HG03460 (cell line): ENCODE data around the gene MOB3B.
A peak's percentile ranks its signal among the peaks of the same experiment; 100 is the strongest.

ENCODE experiments used
- ATAC-seq: cut with Tn5 transposase; IDR thresholded peaks from one replicate; pipeline ENCODE4 v1.9.1; 2021; ENCODE audit not compliant: unreplicated experiment

Gene MOB3B

DNA sequence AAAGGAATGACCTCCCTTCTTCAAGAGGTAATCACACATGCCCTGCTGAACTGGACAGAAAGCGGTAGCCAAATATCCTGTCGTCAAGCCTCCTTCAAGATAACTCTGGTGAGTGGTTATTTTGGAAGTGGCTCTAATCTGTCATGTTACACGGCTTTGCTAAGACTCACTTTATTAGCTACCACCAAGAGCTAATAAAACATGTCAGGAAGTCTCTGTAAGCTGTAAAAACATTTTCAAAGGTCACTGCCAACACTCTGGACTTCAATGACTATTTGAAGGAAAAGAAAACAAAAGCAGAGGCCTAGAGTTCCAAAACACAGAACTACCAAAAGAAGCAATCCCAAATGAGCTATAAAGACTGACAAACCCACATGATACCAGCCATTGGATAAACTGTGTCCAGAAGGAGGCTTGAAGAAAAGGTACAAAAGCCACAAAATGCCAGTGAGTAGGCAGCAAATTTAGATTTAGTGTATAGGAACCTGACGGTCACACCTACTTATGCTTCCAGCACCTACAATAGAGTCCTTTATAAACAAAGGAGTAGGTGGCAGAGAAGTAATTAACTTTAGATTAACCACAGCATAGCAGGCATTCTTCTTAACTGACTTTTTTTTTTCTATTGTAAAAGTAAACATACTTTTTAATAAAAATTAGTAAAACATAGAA is 135.3 kb downstream of the MOB3B start:
- ATAC-seq, result no peak

DNA sequence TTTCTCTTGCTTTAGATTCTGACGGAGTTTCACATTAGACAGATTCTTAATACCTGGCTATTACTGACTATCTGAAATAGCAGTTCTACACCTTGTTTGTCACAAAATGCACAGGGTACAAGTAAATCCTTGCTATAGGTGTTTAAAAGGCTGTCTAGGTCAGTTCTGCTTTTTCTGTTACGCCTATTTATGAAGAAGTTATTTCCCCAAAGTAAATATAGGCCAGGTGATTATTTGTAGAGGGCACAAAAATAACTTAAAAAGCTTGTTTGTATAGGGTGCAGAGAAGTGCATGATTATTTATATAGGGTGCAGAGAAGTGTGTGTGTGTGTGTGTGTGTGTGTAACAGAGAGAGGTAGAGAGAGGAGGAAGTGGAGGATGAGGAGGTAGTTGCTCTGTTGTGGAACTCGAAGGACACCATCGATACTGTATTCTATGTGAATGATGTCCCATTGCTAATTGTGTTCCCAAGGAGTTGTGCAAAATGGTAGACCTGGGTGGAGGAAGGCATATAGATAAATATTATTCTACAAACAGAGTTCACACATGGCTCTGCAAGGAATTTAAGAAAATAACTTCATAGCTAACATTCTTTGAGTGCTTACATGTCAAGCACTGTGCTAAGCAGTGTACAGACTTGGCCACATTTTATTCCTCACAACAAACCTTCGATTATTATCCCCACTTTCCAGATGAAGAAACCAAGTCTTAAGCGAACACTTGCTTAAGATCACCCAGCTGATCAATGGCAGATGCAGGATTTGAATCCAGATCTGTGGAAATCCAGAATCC is 136.4 kb downstream of the MOB3B start:
- no peak for ATAC-seq

DNA sequence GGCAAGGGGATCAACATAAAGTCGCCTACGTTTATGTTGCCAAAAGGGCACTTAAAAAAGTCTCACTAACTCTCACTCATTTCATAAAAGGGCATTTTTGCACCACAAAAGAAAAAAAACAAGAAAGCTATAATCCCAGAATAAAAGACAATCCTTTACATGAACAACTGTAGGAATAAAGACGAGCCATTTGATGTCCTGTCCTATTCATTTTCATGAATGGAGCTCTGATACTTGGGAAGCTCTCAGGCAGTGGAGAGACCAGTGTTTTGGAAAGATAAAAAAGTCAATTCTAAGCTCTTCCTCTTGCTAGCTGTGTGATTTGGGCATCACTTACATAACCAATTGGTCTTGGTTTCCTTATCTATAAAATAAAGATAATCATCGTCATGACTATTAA is 137.2 kb downstream of the MOB3B start:
- no peak for ATAC-seq

GRCh38 chr9:27391040-27391895 is 138.3 kb downstream of the MOB3B start:
- ATAC-seq, result no peak

DNA sequence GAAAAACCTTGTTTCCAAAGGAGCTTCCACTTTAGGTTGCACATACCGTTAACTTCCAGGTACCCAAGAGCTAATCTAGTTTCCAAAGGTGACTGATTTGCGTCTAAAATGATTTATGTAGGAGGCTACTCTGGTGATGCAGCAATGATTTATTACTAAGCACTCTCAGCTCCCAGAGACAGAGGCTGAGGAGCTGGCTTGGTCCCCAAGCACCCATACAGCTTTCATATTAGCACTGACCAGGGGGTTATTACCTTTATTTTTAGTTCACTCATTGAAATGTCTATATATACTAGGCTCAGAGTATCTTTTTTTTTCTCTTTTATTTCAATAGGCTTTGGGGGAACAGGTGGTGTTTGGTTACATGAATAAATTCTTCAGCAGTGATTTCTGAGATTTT is 141.5 kb downstream of the MOB3B start:
- no peak for ATAC-seq

GRCh38 chr9:27387722-27388121 is 141.9 kb downstream of the MOB3B start:
- no peak for ATAC-seq

GRCh38 chr9:27386571-27387091 is 143.0 kb downstream of the MOB3B start:
- ATAC-seq, result no peak

DNA sequence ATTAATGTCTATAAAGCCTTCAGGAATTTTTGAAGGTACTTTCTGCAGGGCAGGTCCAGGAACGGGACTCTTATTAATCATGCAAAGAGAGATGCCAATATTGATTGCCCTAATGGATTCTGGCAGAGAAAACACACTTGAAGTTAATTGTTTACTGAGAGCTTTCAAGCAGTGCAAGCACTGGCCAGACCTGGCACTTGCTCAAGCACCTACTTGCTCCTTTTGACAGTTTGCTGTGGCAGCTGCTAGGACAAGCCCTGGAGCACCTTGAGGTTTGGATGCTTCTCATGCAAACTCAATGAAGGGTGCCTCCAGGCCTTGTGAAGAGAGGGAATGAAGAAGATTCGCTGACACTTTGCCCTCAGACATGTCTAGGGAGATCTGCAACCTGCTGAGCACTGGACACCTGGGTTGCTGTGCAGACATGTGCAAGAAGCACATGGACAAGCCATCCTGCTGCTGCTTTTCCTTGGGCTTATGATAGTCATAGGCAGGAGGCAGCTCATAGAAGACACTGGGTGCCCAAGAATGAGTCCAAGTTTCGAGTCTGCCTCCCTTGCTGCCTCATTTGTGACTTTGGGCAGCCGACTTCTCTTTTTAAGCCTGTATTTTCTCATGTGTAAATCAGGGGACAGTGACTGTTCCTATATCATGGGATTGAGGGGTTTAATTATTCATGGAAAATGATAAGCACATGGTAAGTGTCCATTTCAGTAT is 143.8 kb downstream of the MOB3B start:
- ATAC-seq, result no peak

DNA sequence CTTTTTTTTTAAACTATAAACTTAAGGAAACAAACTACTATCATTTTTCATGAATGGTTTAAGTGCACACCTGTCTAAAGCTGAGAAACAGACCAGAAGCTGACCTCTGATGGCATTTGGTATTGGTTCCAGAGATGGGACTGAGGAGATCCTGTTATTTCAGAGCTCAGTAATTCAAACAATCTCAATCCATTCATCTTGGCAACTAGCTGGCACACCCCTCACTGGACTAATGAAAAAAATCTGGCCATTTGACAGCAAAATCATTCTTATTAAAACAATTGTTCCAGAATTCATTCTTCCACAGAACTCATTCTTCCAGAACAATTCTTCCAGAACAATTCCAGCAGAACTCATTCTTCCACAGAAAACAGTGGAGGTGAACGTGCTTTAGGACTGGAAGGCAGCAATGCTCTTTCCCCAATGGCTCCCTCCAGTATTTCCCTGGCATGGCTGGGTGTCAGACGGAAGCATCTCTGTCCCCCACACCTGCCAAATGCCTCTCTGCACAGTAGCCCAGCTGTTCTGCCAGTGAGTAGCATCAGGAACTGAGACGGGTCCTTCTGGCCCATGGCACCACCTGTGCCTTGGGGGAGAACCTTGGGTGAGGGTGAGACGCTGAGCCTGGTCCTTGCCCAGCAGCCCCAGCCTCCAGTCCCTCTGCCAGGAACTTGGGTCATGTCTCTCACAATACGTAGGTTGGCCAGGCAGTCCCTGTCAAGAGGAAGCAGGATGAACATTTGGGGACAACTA is 145.2 kb downstream of the MOB3B start:
- no peak for ATAC-seq

DNA sequence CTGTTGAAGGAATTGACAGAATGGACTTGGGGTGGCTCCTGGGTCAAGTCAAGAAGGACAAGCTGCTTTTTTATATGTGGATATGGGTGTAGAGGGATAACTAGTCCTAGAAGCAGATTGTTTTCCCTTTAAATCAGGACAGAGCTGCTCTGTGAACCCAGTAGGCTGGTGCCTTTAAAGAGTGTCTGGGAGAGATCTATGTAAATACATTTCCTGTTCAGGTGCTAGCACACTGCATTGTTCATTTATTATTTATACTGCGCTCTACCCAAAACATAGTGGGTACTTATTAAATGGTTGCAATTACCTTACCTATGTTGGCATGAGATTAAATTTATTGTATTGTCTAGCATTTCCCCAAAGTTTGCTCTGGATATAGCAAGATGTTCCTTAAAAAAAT is 146.1 kb downstream of the MOB3B start:
- no peak for ATAC-seq

- no peak for ATAC-seq
Measured at GRCh38 chr9:27382975-27383374, 146.6 kb downstream of the MOB3B start.

DNA sequence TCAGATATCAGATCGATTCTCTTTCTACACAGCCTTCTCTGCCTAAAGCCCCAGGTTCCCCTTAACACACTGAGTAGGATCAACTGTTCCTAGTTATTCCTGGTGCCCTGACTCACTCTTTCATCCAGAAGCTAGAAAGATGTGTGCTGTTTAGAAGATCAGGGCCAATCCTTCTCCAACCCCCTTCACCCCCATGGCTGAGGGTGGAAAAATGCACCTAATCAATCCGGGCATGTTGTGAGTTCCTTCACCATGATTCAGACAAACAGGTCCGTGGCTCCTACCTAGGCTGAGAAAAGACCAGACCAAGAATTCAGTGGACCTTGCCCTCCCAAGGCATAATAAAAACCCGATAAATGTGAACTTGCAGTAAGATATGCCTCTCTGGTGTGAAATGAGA is 147.3 kb downstream of the MOB3B start:
- no peak for ATAC-seq

- peak; percentile 31 for ATAC-seq
Measured at GRCh38 chr9:27379311-27380251, 150.0 kb downstream of the MOB3B start.

DNA sequence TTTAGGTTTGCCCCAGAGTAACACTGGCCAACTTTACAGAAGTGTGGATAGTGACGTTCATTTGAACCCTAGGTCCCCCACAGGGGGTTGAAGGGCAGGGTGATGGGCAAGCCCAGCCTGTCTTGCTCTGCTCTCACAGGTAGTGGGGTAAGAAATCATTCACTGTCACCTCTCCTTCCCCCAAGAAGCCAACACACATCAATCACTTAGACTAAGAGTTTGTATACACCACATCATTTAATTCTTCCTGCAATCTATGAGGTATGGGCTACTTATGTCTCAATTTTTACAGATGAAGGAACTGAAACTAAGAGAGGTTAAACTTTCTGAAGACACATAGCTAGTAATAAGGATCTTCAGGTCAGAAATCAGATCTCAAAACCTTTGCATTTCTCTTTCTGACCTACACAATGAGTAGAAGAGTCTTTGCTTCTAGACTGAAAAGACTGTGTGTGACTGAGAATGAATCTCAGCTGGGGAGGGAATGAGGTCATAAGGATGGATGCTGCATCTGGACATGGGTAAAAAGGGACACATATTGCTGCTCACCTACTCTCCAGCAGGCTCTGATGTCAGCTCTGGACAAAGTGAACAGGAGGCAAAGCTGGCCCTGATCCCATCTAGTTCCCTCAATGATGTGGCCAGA is 151.7 kb downstream of the MOB3B start:
- peak; percentile 81 for ATAC-seq

DNA sequence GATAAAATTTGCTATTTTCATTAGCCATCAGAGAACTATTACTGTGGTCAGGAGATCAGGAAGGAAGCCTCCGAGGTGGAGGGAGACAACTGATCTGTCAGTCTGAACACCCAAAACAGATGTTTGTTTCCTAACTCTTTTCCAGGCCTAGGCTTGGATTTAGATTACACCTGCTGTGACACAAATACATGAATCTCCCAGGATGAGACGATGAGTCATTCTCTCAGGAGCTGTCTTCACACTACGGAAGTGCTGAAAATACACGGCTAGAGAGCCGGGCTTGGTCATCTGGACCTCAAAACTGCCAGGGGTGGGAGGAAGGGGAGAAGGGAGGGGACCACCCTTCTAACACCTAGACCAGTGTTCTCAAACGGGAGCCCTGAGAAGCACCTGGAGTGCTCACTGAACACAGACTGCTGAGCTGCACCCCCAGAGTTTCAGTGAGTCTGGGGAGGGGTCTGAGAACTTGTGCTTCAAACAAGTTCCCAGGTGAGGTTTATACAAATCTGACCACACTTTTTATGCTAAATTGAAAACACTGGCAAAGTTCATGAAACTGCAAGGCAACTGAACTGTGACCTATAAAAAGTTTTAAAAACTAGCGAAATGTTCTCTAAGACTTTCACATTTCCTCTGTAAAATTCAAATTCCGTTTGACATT is 152.3 kb downstream of the MOB3B start:
- ATAC-seq, result peak; percentile 36

DNA sequence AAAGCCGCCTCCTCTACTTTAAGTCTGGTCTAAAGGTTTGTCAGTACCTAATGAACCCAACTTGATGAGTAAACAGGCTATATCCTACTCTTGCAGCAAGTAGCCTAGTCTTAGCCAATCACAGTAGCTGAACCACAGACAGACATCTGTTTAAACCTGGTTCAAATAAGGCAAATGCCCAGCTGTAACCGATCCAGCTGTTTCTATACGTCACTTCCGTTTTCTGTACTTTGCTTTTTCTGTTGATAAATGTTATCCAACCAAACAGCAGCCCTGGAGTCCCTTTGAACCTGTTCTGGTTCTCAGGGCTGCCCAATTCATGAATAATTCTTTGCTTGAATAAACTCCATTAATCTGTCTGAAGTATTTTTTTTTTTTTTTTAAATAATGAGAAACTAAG is 155.8 kb downstream of the MOB3B start:
- ATAC-seq, result no peak

DNA sequence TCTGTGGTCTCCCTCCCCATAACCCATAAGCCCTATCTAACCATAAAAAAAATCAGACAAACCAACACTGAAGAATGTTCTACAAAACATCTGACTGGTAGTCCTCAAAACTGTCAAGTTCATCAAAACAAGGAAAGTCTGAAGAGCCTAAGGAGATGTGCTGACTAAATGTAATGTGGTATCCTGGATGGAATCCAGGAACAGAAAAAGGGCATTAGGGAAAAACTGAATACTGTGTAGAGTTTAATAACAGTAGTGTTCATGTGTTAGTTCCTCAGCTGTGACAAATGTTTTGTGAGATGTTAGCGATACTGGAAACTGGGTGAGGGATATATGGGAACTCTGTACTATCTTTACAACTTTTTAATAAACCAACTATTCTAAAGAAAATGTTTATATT is 157.0 kb downstream of the MOB3B start:
- no peak for ATAC-seq

DNA sequence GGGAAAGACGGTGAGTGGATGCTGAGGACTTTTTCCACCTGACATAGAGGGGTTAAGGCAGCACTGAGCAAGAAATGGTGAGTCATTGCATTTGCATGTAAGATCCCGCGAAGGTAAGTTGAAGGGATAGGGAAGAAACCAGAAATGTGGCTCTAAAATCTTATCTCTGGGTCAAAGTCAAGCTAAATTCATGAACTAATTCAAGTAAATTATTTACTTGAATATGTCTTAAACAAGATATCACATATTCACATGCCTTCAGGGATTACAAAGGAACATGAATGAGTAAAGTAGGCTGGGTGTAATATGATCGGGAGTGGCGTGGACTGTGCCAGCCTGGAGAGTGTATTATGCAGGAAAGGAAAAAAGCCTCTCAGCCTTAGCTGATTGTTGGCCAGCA is 158.2 kb downstream of the MOB3B start:
- ATAC-seq, result no peak
